GM18526 (cell line): ENCODE results near the gene AP2A1.
A peak's percentile ranks its signal among the peaks of the same experiment; 100 is the strongest.

Experiments
- POLR2A ChIP-seq: IDR thresholded peaks from 3 replicates; pipeline ENCODE4 v1.6.1; 2011; ENCODE audit not compliant: insufficient read length; ENCODE audit errors: extremely low read depth

Gene AP2A1

DNA sequence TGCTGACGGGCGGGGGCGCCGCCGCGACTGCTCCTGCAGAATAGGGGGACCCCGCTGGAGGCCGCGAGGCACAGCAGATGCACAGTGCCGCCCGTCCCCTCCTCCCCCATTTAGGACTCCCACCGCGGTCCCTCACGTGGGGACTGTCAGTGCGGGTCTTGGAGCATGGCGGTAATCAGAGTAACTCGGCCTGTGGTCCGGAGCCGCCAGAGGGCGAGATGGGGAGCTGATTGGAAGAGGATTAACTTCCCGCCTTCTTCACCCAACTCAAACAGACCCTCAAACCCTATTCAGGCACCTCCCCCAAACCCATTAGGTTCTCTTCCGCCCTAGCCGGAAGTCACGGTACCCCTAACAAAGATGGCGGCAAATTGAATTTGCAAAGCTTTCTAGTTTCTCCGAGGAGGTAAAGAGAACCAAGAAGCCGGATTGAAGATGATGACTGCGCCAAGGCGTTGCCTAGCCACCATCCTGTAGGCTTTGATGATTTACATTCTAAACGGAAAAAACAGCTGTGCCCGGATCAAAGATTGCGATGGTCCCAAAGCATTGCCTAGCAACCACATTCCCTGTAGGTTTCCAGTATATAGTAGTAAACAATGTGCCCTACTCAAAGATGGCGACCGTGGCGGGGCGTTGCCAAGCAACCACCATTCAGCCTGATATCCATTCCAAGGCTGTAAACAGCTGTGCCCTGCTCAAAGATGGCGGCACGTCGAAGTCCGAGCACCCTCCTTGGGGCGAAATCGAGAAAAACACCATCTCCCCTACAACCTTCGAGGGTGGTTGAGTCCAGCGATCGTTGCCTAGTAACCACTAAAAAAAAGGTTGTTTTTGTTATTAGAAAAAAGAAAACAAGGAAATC is 46.4 kb downstream of the AP2A1 start, which contains the start of gene FUZ:
Gene FUZ, minus strand, starts transcription at position 296 of the 865 bp plus-strand sequence. Its CDS starts 186 bp downstream, at position 110.
- TF ChIP-seq POLR2A = peak; percentile 18

DNA sequence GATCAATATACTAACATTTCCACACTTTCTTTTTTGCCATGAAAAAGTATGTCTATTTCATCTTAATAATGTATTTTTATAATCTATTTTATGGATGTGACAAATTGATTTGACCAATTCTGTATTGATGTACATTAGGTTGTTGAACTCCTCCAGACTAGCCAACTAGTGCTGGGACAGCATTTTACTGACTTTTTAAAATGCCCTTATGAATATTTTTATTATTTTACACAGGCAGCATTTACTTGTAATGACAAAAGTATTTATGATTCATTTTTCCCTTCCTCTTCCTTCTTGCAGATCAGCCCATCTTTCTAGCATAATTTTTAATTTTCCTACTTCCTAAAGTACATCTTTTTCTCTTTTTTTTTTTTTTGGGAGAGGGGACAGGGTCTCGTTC is 47.2 kb downstream of the AP2A1 start:
- no peak for TF ChIP-seq POLR2A

DNA sequence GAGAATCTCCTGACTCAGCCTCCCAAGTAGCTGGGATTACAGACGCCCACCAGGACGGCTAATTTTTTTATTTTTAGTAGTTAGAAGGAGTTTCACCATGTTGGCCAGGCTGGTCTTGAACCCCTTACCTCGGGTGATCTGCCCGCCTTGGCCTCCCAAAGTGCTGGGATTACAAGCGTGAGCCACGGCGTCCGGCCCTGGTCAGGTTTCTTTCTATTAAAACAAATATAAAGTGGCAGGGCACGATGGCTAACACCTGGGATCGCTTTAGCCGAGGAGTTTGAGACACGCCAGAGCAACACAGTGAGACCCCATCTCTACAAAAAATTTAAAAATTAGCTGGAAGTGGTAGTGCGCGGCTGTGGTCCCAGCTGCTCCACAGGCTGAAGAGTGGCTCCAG is 49.8 kb downstream of the AP2A1 start:
- no peak for TF ChIP-seq POLR2A

- peak; percentile 81 for TF ChIP-seq POLR2A
These were observed 51.3 kb downstream of the AP2A1 start, which contains the start of gene MED25 for GRCh38 chr19:49817964-49818648. MED25 (plus strand) TSS chr19:49818289; CDS start chr19:49818342, 53 bp downstream.

- no peak for TF ChIP-seq POLR2A
These were observed 52.0 kb downstream of the AP2A1 start for GRCh38 chr19:49818649-49819370.

- no peak for TF ChIP-seq POLR2A
These were observed 53.3 kb downstream of the AP2A1 start for GRCh38 chr19:49820125-49820524.

DNA sequence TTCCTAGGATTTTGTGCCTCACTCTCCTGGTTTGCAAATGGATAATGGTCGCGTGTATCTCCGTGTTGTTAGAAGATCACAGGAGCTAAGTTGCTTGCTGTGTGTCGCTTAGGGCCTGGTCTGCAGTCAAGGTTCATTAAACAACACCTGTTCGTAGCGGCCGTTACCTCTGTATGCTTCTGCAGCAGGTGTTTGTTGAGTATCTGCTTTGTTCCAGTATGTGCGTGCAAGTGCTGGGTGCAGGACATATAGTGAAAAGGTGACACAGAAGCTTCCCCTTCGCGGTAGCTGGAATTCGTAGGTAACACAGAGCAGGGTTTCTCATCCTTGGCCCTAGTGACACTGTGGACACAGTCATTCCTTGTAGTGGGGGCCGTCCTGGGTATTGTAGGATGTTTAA is 56.7 kb downstream of the AP2A1 start:
- TF ChIP-seq POLR2A = no peak

DNA sequence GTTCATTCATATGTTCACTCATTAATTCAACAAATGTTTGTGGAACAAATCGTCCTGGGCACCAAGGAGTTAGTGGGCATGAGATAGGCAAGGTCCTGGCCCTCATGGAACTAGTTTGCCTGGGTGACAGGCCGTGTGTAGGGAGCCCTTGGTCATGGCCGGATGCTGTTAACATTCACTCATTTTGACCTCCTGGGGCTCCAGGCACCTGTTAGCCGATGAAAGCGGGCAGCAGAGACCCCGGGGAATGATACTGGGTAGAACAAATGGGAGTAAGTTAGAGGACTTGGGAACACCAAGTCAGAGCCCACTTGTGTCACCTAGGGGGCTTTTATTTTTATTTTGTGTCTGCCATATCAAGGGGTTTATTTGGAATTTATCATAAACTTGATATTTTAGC is 57.9 kb downstream of the AP2A1 start:
- TF ChIP-seq POLR2A = no peak

DNA sequence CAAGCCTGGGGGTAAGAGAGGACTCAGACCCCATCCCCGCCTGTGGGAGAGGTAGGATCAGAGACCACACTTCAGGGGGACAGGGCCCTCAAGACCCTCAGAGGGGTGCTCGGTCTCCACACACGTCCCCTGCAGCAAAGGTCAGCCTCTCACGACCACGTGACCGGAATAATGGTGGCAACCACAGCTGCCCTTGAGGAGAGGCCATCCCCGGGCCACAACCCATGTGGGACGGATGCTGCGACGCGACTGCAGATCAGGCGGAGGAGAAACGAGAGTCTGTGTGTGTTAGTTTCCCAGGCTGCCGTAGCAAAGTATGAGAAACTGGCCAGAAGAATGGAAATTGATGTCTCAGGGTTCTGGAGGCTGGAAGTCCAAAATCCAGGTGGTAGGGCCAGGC is 60.2 kb downstream of the AP2A1 start:
- no peak for TF ChIP-seq POLR2A

GRCh38 chr19:49829200-49829599 is 62.4 kb downstream of the AP2A1 start:
- TF ChIP-seq POLR2A = no peak

- no peak for TF ChIP-seq POLR2A
These were observed 62.9 kb downstream of the AP2A1 start for GRCh38 chr19:49829721-49830120.

DNA sequence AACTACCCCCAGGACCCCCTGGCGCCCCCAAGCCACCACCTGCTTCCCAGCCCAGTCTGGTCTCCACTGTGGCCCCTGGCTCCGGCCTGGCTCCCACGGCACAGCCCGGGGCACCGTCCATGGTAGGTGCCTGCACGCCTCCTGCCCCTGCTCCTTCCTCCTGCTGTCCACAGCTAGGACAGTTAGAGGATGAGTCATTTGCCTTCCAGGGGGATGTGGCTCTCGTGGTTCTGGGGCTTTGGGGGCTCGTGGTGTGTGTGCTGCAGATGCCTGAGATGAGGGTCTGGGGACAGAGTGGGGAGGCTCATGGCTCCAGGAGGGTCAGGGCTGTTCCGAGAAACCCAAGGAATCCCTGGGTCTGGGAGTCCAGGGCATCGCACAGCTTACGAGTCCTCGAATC is 64.0 kb downstream of the AP2A1 start:
- no peak for TF ChIP-seq POLR2A

DNA sequence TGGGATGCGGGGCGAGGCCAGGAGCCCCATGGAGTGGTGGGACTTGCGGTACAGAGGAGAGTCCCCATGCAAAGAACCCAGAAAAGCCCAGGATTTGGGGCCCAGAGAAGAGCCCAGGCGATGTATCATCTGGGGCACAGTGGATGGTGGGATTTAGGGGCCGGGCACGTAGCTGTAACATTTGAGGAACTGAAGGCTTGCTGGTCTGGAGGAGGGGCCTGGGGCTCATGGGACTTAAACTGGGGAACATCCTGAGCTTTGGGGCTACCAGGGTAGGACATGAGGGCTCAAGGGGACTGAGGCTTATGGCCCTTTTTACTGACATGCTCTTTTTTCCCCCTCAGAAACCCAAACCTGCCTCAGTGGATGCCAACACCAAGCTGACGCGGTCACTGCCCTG is 64.8 kb downstream of the AP2A1 start:
- TF ChIP-seq POLR2A = no peak

DNA sequence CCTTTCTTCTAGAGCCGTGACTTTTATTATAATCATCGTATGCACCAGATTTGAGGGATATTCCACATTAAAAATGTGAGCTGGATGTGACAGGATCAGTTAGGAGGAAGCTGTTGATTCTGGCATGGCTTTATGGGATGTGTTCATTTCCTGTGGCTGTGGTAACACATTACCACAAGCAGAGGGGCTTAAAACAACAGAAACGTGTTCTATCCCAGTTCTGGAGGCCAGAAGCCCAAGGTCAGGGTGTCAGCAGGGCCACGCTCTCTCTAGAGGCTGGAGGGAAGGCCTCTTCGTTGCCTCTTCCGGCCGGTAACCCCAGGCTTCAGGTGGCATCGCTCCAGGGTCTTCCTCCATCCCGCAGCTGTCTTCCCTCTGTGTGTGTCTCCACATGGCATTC is 65.8 kb downstream of the AP2A1 start:
- no peak for TF ChIP-seq POLR2A

GRCh38 chr19:49833599-49833998 is 66.8 kb downstream of the AP2A1 start:
- no peak for TF ChIP-seq POLR2A

DNA sequence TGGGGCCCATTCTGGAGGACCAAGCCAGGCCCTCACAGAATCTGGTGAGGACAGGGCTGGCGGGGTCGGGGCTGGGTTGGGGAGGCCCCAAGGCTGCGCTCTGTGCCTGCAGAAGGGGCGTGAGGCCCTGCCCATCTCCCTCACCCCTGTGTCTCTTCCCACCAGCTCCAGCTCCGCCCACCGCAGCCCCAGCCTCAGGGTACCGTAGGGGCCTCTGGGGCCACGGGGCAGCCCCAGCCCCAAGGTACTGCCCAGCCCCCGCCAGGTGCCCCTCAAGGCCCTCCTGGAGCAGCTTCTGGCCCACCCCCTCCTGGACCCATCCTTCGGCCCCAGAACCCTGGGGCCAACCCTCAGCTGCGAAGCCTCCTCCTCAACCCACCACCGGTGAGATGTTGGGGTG is 68.8 kb downstream of the AP2A1 start:
- no peak for TF ChIP-seq POLR2A
